ENCODE measurements around the gene NR1H2. TPM values are rescaled to one million over a fixed set of nuclear protein-coding genes. Genes with fewer than 3 reads are reported as not detected.
"Not testable (repeated sequence)": the region's sequence is repeated elsewhere in the genome, so short reads cannot be mapped to it uniquely, and the experiment has no call there.

Gene NR1H2
- total RNA-seq, 2 donors from 2014 or later: 113 to 138 TPM

- H3K27me3 ChIP-seq (replicated peaks; ENCODE audit: insufficient read depth): no peaks in the 10 kb centered on the region
- DNase-seq (ENCODE audit: low spot score) (no peak), ATAC-seq (ENCODE audit: insufficient number of reproducible peaks, low FRiP score, low read depth) (no peak)
- no peaks in the 10 kb centered on the region for H3K9me3 ChIP-seq
- no peak overlapping the region for H3K4me3 ChIP-seq
- H3K4me1 ChIP-seq (ENCODE audit: control insufficient read depth in 1 of 2, low read depth in 2 of 2): no peaks in the 10 kb centered on the region
- TF ChIP-seq CTCF (IDR thresholded peaks at IDR 0.05): no peak
- no peaks in the 10 kb centered on the region for H3K36me3 ChIP-seq
- H3K27ac ChIP-seq: no peak overlapping the region
Observed at GRCh38 chr19:50340331-50340730, 35.9 kb upstream of the NR1H2 start.

GRCh38 chr19:50341091-50341564 is 35.1 kb upstream of the NR1H2 start:
- Histone ChIP-seq H3K27ac (no peak overlapping the region), H3K9me3 (no peaks in the 10 kb centered on the region), H3K27me3 (replicated peaks; ENCODE audit: insufficient read depth) (no peaks in the 10 kb centered on the region), H3K4me1 (ENCODE audit: control insufficient read depth in 1 of 2, low read depth in 2 of 2) (no peaks in the 10 kb centered on the region), H3K36me3 (no peaks in the 10 kb centered on the region), H3K4me3 (no peak overlapping the region)
- no peak for DNase-seq (ENCODE audit: low spot score)
- ATAC-seq (ENCODE audit: insufficient number of reproducible peaks, low FRiP score, low read depth): no peak
- TF ChIP-seq CTCF (IDR thresholded peaks at IDR 0.05): no peak

GRCh38 chr19:50344661-50345318 is 31.5 kb upstream of the NR1H2 start:
- no peak for ATAC-seq (ENCODE audit: insufficient number of reproducible peaks, low FRiP score, low read depth)
- no peaks in the 10 kb centered on the region for H3K4me1 ChIP-seq (ENCODE audit: control insufficient read depth in 1 of 2, low read depth in 2 of 2)
- TF ChIP-seq CTCF (IDR thresholded peaks at IDR 0.05): no peak
- DNase-seq (ENCODE audit: low spot score): no peak
- H3K9me3 ChIP-seq: no peaks in the 10 kb centered on the region
- no peaks in the 10 kb centered on the region for H3K27me3 ChIP-seq (replicated peaks; ENCODE audit: insufficient read depth)
- no peaks in the 10 kb centered on the region for H3K36me3 ChIP-seq
- H3K27ac ChIP-seq: no peak overlapping the region
- no peak overlapping the region for H3K4me3 ChIP-seq

- not testable (repeated sequence) for H3K27me3 ChIP-seq (replicated peaks; ENCODE audit: insufficient read depth); H3K9me3 ChIP-seq; H3K4me1 ChIP-seq (ENCODE audit: control insufficient read depth in 1 of 2, low read depth in 2 of 2); DNase-seq (ENCODE audit: low spot score); H3K4me3 ChIP-seq; H3K36me3 ChIP-seq; ATAC-seq (ENCODE audit: insufficient number of reproducible peaks, low FRiP score, low read depth); H3K27ac ChIP-seq
Observed at GRCh38 chr19:50347089-50347581, 29.1 kb upstream of the NR1H2 start.

- ATAC-seq (ENCODE audit: insufficient number of reproducible peaks, low FRiP score, low read depth) (no peak), DNase-seq (ENCODE audit: low spot score) (no peak)
- no peak overlapping the region for H3K4me3 ChIP-seq
- no peaks in the 10 kb centered on the region for H3K9me3 ChIP-seq
- TF ChIP-seq CTCF (IDR thresholded peaks at IDR 0.05): no peak
- no peaks in the 10 kb centered on the region for H3K27me3 ChIP-seq (replicated peaks; ENCODE audit: insufficient read depth)
- H3K36me3 ChIP-seq: no peaks in the 10 kb centered on the region
- H3K27ac ChIP-seq: no peak overlapping the region
- H3K4me1 ChIP-seq (ENCODE audit: control insufficient read depth in 1 of 2, low read depth in 2 of 2): no peaks in the 10 kb centered on the region
Observed at GRCh38 chr19:50349277-50350057, 26.8 kb upstream of the NR1H2 start.
